Glutamatergic neuron (in vitro differentiated cells): ENCODE data around the gene VPS13D. TPM values are rescaled to one million over a fixed set of nuclear protein-coding genes. Genes with fewer than 3 reads are reported as not detected.

Source experiments
- DNase-seq: peaks from one replicate; pipeline ENCODE4 v3.0.0; 2022
- H3K27ac Mint-ChIP-seq: one replicate; pipeline ENCODE4 v1.8.0; 2020; ENCODE audit warnings: mild to moderate bottlenecking, mixed read lengths, inconsistent platforms; ENCODE audit not compliant: unreplicated experiment
- H3K27me3 Mint-ChIP-seq: one replicate; pipeline ENCODE4 v1.8.0; 2020; ENCODE audit warnings: mild to moderate bottlenecking, moderate library complexity, mixed read lengths, inconsistent platforms; ENCODE audit not compliant: unreplicated experiment
- H3K36me3 Mint-ChIP-seq: one replicate; pipeline ENCODE4 v1.8.0; 2020; ENCODE audit warnings: mild to moderate bottlenecking, mixed read lengths, inconsistent platforms; ENCODE audit not compliant: unreplicated experiment
- H3K4me1 Mint-ChIP-seq: one replicate; pipeline ENCODE4 v1.8.0; 2020; ENCODE audit warnings: mild to moderate bottlenecking, low read depth, mixed read lengths, inconsistent platforms; ENCODE audit not compliant: unreplicated experiment
- H3K4me3 Mint-ChIP-seq: one replicate; pipeline ENCODE4 v1.8.0; 2020; ENCODE audit warnings: mild to moderate bottlenecking, mixed read lengths, inconsistent platforms; ENCODE audit not compliant: unreplicated experiment
- H3K9me3 Mint-ChIP-seq: one replicate; pipeline ENCODE4 v1.8.0; 2020; ENCODE audit warnings: mild to moderate bottlenecking, moderate library complexity, mixed read lengths, inconsistent platforms; ENCODE audit not compliant: unreplicated experiment
- CTCF ChIP-seq: fragments of 200-600 bp; sonication (generic); IDR thresholded peaks from one replicate; pipeline ENCODE4 v1.5.0; 2021; ENCODE audit not compliant: partially characterized antibody, unreplicated experiment
- total RNA-seq: library from RNA; stranded (reverse); fragmentation: NEBNext Ultra II Directional; extraction: Animal tissue kit (Norgen Biotek cat#: 25700); gene quantifications from one replicate; pipeline ENCODE4 v1.2.1, GENCODE V29; 2021; ENCODE audit not compliant: unreplicated experiment

The VPS13D gene
- total RNA-seq, 1 donor from 2014 or later, result 32.8 TPM

DNA sequence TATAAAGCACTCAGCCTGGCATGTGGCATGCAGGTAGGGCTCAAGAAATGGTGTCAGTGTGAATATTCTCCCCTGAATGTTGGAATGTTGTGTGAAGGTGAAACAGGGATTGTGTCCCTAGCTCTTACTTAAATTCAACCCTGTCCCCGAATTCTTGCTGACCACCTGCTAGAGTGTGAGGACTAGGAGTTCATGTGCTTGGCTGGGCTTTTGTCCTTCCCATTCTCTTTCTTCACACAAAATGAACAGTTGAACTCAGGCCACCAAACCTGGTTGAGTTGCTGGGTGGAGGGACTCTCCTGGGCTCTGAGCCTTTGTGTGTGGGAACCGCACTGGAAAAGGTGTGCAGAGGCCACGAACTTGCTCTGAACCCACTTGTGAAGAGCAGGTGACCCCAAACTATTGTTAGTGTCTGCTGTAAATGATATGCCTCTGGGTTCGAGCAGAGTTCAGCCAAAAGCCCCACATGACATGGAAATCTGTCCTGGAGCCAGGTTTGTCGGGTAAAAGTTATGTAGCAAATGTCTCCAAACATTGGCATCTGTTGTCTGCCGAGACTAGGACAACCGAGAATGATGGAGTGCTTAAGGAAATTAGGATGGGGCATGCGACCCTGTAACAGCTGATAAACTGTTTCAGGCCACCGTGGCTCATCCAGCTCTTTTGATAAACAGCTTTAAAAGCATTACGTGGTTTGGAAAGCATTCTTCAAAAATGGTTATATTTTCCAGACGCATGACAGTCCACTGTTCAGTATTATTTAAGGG is 243.9 kb downstream of the VPS13D start:
- no peak overlapping the region for H3K27ac Mint-ChIP-seq
- H3K36me3 Mint-ChIP-seq, result no peaks in the 10 kb centered on the region
- H3K9me3 Mint-ChIP-seq, result no peaks in the 10 kb centered on the region
- no peak for TF ChIP-seq CTCF
- no peaks in the 10 kb centered on the region for H3K4me1 Mint-ChIP-seq
- H3K27me3 Mint-ChIP-seq, result no peaks in the 10 kb centered on the region
- no peak for DNase-seq
- no peak overlapping the region for H3K4me3 Mint-ChIP-seq

DNA sequence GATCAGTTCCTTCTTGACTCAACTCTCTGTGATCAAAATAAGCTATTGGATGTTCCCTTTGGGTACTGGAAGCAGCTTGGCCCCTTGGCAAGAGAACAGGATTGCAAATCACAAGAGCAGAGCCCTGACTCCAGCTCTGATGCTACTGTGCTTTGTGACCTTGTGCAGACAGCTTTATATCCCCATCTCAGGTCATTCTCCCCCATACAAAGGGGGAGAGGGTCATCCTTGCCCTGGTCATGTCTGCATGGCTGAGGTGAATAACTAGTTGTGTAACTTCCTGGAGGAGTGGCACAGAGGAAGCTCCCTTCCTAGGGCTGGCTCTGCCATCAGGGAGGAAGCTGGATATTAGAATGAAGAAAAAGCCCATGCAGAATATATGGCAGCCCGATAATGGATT is 245.3 kb downstream of the VPS13D start:
- Mint-ChIP-seq H3K9me3 (peaks cover 3% of the 10 kb centered on the region), H3K4me3 (no peak overlapping the region), H3K4me1 (no peaks in the 10 kb centered on the region), H3K36me3 (no peaks in the 10 kb centered on the region), H3K27ac (no peak overlapping the region), H3K27me3 (no peaks in the 10 kb centered on the region)
- DNase-seq, result no peak
- no peak for TF ChIP-seq CTCF

DNA sequence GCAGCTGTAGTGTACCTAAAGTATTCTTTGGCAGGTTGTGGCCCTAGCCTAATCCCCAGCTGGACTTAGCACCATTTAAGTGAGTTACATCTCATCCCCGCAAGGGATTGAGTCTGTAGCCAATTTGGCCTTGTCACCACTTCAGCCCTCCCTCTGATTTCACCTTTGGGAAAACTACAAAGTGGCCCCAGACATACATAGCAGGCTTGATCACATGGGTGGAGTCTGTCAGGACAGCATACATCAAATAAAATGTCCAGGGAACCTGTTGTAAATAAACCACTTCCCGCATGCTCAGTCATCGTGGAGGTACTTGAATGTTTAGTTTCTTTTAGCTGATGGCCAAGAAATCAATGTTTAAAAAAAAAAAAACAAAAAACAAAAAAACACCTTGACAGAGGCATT is 245.7 kb downstream of the VPS13D start:
- H3K4me1 Mint-ChIP-seq, result no peaks in the 10 kb centered on the region
- no peak for DNase-seq
- H3K4me3 Mint-ChIP-seq, result no peak overlapping the region
- no peak for TF ChIP-seq CTCF
- H3K36me3 Mint-ChIP-seq, result no peaks in the 10 kb centered on the region
- H3K9me3 Mint-ChIP-seq, result peaks cover 3% of the 10 kb centered on the region
- H3K27me3 Mint-ChIP-seq, result no peaks in the 10 kb centered on the region
- H3K27ac Mint-ChIP-seq, result no peak overlapping the region

- Mint-ChIP-seq H3K9me3 (peaks cover 3% of the 10 kb centered on the region), H3K36me3 (no peaks in the 10 kb centered on the region), H3K27me3 (no peaks in the 10 kb centered on the region), H3K27ac (no peak overlapping the region), H3K4me1 (no peaks in the 10 kb centered on the region), H3K4me3 (no peak overlapping the region)
- no peak for TF ChIP-seq CTCF
- DNase-seq, result no peak
Observed at GRCh38 chr1:12475947-12476346, 246.1 kb downstream of the VPS13D start.

DNA sequence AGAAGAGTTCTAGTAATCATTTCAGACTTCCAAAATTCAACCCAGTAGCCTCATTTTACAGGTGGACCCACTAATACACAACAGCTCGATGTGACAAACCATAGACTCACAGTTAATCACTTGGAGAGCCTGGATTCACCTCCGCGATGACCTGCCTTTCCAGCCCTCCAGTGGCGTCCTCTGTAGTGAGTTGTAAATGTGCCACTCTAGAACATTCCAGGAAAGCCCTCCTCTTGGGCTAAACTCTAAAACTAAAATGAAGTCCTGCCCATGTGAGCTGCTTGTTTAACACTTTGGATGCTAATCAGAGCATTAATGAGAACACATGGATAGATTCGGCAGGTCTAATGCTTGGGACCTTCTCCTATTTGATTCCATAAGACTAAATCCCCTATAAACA is 247.5 kb downstream of the VPS13D start:
- H3K27me3 Mint-ChIP-seq, result no peaks in the 10 kb centered on the region
- no peaks in the 10 kb centered on the region for H3K36me3 Mint-ChIP-seq
- no peak overlapping the region for H3K4me3 Mint-ChIP-seq
- H3K27ac Mint-ChIP-seq, result no peak overlapping the region
- peaks cover 3% of the 10 kb centered on the region for H3K9me3 Mint-ChIP-seq
- DNase-seq, result no peak
- H3K4me1 Mint-ChIP-seq, result no peaks in the 10 kb centered on the region
- no peak for TF ChIP-seq CTCF
